Ectodermal cell (in vitro differentiated cells): Measurements from ENCODE around the gene CFAP54.
"Not testable (repeated sequence)": the region's sequence is repeated elsewhere in the genome, so short reads cannot be mapped to it uniquely, and the experiment has no call there.

ENCODE experiments used
- H3K27ac ChIP-seq: 2 replicates; pipeline ENCODE4 v1.7.0; 2013; ENCODE audit warnings: mild to moderate bottlenecking, low read depth, low read length; ENCODE audit not compliant: insufficient read depth, poor library complexity, severe bottlenecking
- H3K27me3 ChIP-seq: 2 replicates; pipeline ENCODE4 v1.7.0; 2013; ENCODE audit warnings: mild to moderate bottlenecking, low read length; ENCODE audit not compliant: insufficient read depth, control insufficient read depth, poor library complexity, severe bottlenecking
- H3K36me3 ChIP-seq: one replicate; pipeline ENCODE4 v1.7.0; 2013; ENCODE audit warnings: low read length; ENCODE audit not compliant: control insufficient read depth, insufficient read depth
- H3K4me1 ChIP-seq: one replicate; pipeline ENCODE4 v1.7.0; 2013; ENCODE audit warnings: low read length; ENCODE audit not compliant: control insufficient read depth, insufficient read depth
- H3K4me3 ChIP-seq: 2 replicates; pipeline ENCODE4 v1.7.0; 2013; ENCODE audit warnings: low read depth, low read length, control low read depth; ENCODE audit not compliant: insufficient read depth
- H3K9me3 ChIP-seq: 2 replicates; pipeline ENCODE4 v1.7.0; 2013; ENCODE audit warnings: mild to moderate bottlenecking, low read length, moderate library complexity; ENCODE audit not compliant: control insufficient read depth
- WGBS, 2 experiments: methylation state at CpG; one replicate each; pipeline ENCODE4 v1.1.7; 2013; ENCODE audit warnings: missing lambda C conversion rate in 2 of 2; 5-methylcytosine and 5-hydroxymethylcytosine counted together

Gene CFAP54

DNA sequence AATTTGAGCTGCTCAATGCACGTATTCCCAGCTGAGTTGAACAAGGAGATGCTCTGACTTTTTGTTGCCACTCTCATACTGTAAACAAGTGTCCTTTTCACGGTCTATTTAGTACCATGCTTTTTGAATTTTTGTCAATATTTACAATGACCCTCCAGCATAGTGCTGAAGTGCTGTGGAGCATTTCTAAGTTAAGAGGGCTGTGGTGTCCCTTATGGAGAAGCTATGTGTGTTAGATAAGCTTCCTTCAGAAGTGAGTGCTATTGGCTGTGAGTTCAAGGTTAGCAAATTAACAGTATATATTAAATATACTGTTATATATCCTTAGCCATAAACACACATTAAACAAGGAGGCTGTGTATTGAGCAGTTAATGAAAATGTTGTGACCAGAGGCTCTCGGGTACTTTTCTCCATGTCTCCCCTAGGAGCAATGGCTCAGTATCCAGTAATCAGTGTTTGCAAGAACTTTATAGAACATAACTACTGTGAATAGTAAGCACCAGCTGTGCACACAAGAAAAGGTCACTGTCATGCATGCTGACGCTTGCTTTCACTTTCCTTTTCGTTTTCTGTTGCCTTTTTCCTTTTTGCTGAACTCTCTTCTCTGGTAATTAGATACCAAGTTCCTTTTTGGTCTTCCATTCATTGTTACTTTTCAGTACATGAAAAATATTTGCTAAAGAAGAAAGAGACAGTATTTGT, 230.4 kb downstream of the CFAP54 start:
- 87 to 93% methylated on average over 5 of the region's 5 CpGs for WGBS, 2 experiments
- Histone ChIP-seq H3K36me3 (no peaks in the 10 kb centered on the region), H3K27ac (no peak overlapping the region), H3K9me3 (no peaks in the 10 kb centered on the region), H3K4me3 (no peak overlapping the region), H3K27me3 (no peaks in the 10 kb centered on the region), H3K4me1 (no peaks in the 10 kb centered on the region)

DNA sequence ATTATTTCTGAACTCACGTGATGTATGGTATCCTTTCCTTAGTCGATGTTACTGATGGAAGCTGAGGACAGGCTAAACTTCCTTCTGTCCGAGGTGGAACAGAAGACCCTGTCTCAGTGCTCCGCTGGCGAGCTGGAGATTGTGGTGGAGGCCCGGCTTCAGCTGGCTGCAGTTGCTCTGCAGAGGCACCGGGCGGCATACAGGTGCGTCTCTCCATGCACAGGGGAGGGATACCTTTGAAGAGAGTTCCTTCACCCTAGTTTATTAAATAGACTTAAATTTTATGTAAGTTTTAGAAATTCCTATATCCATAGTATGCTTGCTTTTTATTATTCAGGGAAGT, 231.0 kb downstream of the CFAP54 start:
- WGBS, 2 experiments, result 84 to 88% methylated on average over 9 of the region's 9 CpGs
- Histone ChIP-seq H3K9me3 (no peaks in the 10 kb centered on the region), H3K4me3 (no peak overlapping the region), H3K27me3 (no peaks in the 10 kb centered on the region), H3K36me3 (no peaks in the 10 kb centered on the region), H3K4me1 (no peaks in the 10 kb centered on the region), H3K27ac (no peak overlapping the region)

DNA sequence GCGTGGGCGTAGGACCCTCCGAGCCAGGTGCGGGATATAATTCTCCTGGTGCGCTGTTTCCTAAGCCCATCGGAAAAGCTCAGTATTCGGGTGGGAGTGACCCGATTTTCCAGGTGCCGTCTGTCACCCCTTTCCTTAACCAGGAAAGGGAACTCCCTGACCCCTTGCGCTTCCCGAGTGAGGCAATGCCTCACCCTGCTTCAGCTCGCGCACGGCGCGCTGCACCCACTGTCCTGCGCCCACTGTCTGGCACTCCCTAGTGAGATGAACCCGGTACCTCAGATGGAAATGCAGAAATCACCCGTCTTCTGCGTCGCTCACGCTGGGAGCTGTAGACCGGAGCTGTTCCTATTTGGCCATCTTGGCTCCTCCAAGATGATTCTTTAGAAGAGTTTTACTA, 240.1 kb downstream of the CFAP54 start:
- not testable (repeated sequence) for H3K27me3 ChIP-seq, H3K27ac ChIP-seq, H3K36me3 ChIP-seq, H3K9me3 ChIP-seq, H3K4me1 ChIP-seq, H3K4me3 ChIP-seq
- WGBS, 2 experiments, result 93 to 95% methylated on average over 22 of the region's 23 CpGs

DNA sequence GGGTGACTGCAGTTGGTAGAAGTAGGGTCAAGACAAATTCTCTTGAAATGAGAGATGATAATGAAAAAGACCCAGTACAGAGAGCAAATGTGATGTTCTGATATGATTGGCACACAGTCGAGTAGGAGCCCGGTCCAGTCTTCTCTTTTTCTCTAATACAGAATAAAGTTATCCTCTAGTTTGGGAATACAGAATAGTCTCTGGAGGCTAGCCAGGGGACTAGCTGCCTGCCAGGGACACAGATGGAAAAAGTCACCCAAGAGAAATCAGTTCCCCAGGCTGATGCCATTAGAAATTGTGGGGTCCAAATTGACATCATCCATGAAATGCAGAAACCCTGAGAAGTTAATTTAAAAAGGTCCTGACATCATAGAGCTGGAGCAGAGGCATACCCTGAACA, 240.5 kb downstream of the CFAP54 start:
- H3K36me3 ChIP-seq, result no peaks in the 10 kb centered on the region
- H3K27me3 ChIP-seq, result no peaks in the 10 kb centered on the region
- no peak overlapping the region for H3K4me3 ChIP-seq
- H3K4me1 ChIP-seq, result no peaks in the 10 kb centered on the region
- 81 to 97% methylated on average over 2 of the region's 2 CpGs for WGBS, 2 experiments
- no peak overlapping the region for H3K27ac ChIP-seq
- H3K9me3 ChIP-seq, result no peaks in the 10 kb centered on the region

DNA sequence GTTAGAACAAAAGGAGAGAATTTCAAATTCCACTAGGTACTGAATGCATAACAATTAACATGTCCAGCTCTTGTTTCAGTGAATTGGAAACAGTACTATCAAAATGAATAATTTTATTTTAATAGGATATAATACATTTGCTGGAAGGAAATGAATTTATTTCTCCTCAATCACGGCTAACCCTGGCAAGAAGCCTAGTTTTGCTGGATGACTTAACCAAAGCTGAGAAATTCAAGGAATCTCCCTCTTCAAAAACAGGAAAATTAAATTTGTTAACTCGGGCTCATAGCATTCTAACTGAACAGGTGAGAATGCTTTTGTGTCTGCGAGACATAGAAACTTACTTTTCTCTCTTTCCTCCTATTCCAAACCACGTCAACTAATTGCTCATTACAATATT, 254.2 kb downstream of the CFAP54 start:
- no peak overlapping the region for H3K4me3 ChIP-seq
- no peaks in the 10 kb centered on the region for H3K27me3 ChIP-seq
- no peaks in the 10 kb centered on the region for H3K4me1 ChIP-seq
- WGBS, 2 experiments, result 85 to 91% methylated on average over 3 of the region's 4 CpGs
- H3K9me3 ChIP-seq, result no peaks in the 10 kb centered on the region
- H3K27ac ChIP-seq, result no peak overlapping the region
- H3K36me3 ChIP-seq, result no peaks in the 10 kb centered on the region

DNA sequence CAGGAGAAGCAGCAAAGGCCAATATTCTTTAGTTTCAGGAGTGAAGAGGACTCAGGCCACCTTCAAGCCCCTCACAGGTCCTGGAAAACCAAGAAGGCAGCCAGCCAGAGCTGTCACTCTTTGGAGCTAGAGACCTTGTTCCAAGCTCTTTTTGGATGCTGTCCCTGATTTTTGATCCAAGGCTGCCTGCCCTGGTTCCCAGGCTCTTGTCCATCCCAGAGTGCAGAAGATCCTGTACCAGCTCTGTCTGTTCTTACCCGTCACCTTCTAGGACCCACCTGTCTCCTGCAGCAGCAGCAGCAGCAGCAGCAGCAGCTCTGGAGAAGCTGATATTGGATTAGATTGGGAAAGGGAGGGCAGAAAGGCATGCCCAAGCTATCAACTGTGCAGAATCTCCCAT, 260.6 kb downstream of the CFAP54 start:
- H3K27me3 ChIP-seq, result no peaks in the 10 kb centered on the region
- no peaks in the 10 kb centered on the region for H3K9me3 ChIP-seq
- H3K4me3 ChIP-seq, result no peak overlapping the region
- 38 to 67% methylated on average over 1 of the region's 1 CpG for WGBS, 2 experiments
- peak overlapping the region; percentile 51 for H3K27ac ChIP-seq
- H3K36me3 ChIP-seq, result no peaks in the 10 kb centered on the region
- H3K4me1 ChIP-seq, result peaks cover 2% of the 10 kb centered on the region

DNA sequence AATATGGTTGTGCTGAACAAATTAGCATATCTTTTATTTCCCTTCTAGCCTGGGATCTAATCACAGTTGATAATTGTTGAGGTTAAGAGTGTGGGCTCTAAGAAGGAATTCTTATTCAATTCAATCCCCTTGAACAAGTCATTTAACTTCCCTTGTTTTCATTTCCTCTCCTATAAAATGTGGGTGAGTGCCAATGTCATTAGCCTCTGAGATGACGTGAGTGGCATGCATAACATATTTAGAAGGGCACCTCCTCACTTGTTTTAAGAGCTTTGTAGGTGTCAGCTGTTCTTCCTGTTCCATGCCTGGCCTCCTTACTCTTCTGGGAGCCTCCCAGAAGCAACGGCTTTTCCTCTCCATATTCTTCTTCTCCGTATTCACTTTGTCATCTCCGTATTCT, 262.2 kb downstream of the CFAP54 start:
- no peaks in the 10 kb centered on the region for H3K27me3 ChIP-seq
- H3K27ac ChIP-seq, result no peak overlapping the region
- no peaks in the 10 kb centered on the region for H3K36me3 ChIP-seq
- H3K4me3 ChIP-seq, result no peak overlapping the region
- H3K9me3 ChIP-seq, result no peaks in the 10 kb centered on the region
- WGBS, 2 experiments, result 68 to 74% methylated on average over 4 of the region's 4 CpGs
- peaks cover 2% of the 10 kb centered on the region for H3K4me1 ChIP-seq

DNA sequence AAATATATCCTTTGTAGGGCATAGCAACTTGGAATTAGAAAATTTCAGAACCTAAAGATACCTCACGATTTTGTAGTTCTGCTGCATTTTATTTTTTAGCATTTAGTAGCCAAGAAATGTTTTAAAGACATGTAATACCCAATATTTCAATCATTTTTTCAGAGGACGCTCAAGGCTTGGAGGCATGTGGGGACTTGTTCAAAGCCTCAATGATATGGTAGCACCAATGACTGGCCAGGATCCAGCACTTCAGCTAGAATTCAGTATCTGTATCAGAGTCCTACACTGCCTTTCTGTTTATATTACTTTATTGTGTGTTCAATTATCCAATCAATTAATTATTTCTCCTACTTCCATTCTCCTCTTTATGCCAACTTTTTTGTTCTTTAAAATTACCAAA, 262.8 kb downstream of the CFAP54 start:
- H3K4me3 ChIP-seq, result no peak overlapping the region
- peaks cover 2% of the 10 kb centered on the region for H3K4me1 ChIP-seq
- no peaks in the 10 kb centered on the region for H3K27me3 ChIP-seq
- H3K9me3 ChIP-seq, result no peaks in the 10 kb centered on the region
- H3K27ac ChIP-seq, result no peak overlapping the region
- no peaks in the 10 kb centered on the region for H3K36me3 ChIP-seq
- 100% methylated on average over 1 to 2 of the region's 2 CpGs for WGBS, 2 experiments

DNA sequence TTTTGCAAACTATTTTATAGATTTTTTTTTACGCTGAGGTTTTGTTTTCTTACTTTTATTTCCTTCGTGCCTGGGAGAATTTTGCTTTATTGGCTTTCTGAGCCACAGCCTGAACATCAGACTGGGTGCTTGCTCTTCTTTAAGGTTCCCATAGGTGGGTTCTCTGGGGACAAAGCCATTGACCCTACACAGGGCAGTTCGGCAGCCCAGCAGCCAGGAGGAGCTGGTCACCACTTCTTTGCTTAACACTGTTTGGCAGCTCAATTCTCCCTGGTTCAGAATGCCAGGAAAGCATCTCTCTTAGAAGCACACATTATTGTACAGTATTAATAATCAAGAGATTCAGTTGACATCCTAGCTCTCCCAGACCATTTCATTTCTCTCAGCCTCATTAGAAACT, 276.9 kb downstream of the CFAP54 start:
- Histone ChIP-seq H3K36me3 (no peaks in the 10 kb centered on the region), H3K27ac (no peak overlapping the region), H3K9me3 (no peaks in the 10 kb centered on the region), H3K4me1 (no peaks in the 10 kb centered on the region), H3K27me3 (no peaks in the 10 kb centered on the region), H3K4me3 (no peak overlapping the region)
- 87 to 93% methylated on average over 3 of the region's 3 CpGs for WGBS, 2 experiments

DNA sequence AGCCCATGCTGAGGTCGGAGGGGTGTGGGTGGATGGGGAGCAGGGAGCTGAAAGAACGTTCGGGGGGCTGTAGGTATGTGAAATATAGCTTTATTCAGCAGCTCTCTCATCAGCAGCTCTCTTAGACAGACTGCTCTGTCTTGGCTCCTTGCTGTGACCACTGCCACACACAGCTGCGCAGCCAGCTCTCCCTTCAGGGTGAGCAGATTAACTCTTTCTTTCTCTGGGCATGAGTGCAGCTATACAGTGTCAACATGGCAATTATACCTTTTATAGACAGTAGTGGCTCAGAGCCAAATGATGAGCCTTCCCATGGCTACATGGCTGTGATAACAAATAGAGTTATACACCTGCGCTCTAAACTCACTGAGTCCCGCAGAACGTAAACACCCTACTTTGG, 280.0 kb downstream of the CFAP54 start:
- H3K27me3 ChIP-seq, result no peaks in the 10 kb centered on the region

More for the DNA sequence above, 280.0 kb downstream of the CFAP54 start:
- Histone ChIP-seq H3K36me3 (no peaks in the 10 kb centered on the region), H3K9me3 (no peaks in the 10 kb centered on the region), H3K27ac (no peak overlapping the region), H3K4me1 (no peaks in the 10 kb centered on the region), H3K4me3 (no peak overlapping the region)
- WGBS, 2 experiments, result 81 to 92% methylated on average over 7 of the region's 7 CpGs
